Ureter (tissue), 1 donor: Measurements from ENCODE around the gene C12orf60. TPM values are rescaled to one million over a fixed set of nuclear protein-coding genes. Genes with fewer than 3 reads are reported as not detected.

Experiments
- DNase-seq: peaks from one replicate; pipeline ENCODE4 v3.0.0-alpha.2; 2020; ENCODE audit warnings: low spot score
- total RNA-seq: library from RNA; stranded (reverse); gene quantifications from one replicate; pipeline ENCODE4 v1.2.4, GENCODE V29; 2023
- donor health status: DM: yes; HTN: yes; CAD: no.

Gene C12orf60
- total RNA-seq, 1 donor from 2014 or later = 0.99 TPM

- peak; percentile 74 for DNase-seq
Measured at GRCh38 chr12:14777271-14777670, 26.2 kb upstream of the C12orf60 start.

GRCh38 chr12:14779834-14780233 is 23.6 kb upstream of the C12orf60 start:
- no peak for DNase-seq

GRCh38 chr12:14780859-14781258 is 22.6 kb upstream of the C12orf60 start:
- no peak for DNase-seq

GRCh38 chr12:14781563-14781962 is 21.9 kb upstream of the C12orf60 start:
- DNase-seq = no peak

- DNase-seq = no peak
Measured at GRCh38 chr12:14782756-14783155, 20.7 kb upstream of the C12orf60 start.

GRCh38 chr12:14784471-14784870 is 19.0 kb upstream of the C12orf60 start:
- DNase-seq = no peak

GRCh38 chr12:14785568-14785967 is 17.9 kb upstream of the C12orf60 start:
- no peak for DNase-seq

- no peak for DNase-seq
Measured at GRCh38 chr12:14795028-14795448, 8.4 kb upstream of the C12orf60 start.

- DNase-seq = no peak
Measured at GRCh38 chr12:14802247-14802646, 1.2 kb upstream of the C12orf60 start.

GRCh38 chr12:14802721-14803010 is 804 bp upstream of the C12orf60 start:
- DNase-seq = no peak

- no peak for DNase-seq
Measured at GRCh38 chr12:14803830-14804160, 325 bp downstream of the C12orf60 start.

GRCh38 chr12:14810167-14810952 is 6.9 kb downstream of the C12orf60 start:
- DNase-seq = no peak

GRCh38 chr12:14810953-14811483 is 7.5 kb downstream of the C12orf60 start:
- DNase-seq = no peak

GRCh38 chr12:14811486-14811885 is 8.0 kb downstream of the C12orf60 start:
- no peak for DNase-seq

GRCh38 chr12:14814014-14814413 is 10.5 kb downstream of the C12orf60 start, which contains the start of gene SMCO3:
SMCO3 (minus strand) TSS chr12:14814182; CDS start chr12:14806680, 7,502 bp downstream.
- no peak for DNase-seq

- DNase-seq = no peak
Measured at GRCh38 chr12:14824012-14824634, 20.7 kb downstream of the C12orf60 start.

GRCh38 chr12:14825256-14825655 is 21.8 kb downstream of the C12orf60 start:
- DNase-seq = no peak

- DNase-seq = no peak
Measured at GRCh38 chr12:14826491-14826890, 23.0 kb downstream of the C12orf60 start.

- DNase-seq = no peak
Measured at GRCh38 chr12:14827043-14827442, 23.6 kb downstream of the C12orf60 start.

- DNase-seq = no peak
Measured at GRCh38 chr12:14828892-14829291, 25.4 kb downstream of the C12orf60 start.

- DNase-seq = no peak
Measured at GRCh38 chr12:14833336-14833735, 29.9 kb downstream of the C12orf60 start.

GRCh38 chr12:14833952-14834351 is 30.5 kb downstream of the C12orf60 start:
- DNase-seq = no peak

GRCh38 chr12:14834509-14834908 is 31.0 kb downstream of the C12orf60 start:
- DNase-seq = no peak
